ENCODE results near the gene UNC5C.

The UNC5C gene

GRCh38 chr4:95552942-95553550 lies 4.3 kb upstream of the UNC5C start:
- H3K4me3 Mint-ChIP-seq = no peak overlapping the region
- ATAC-seq (replicated peaks) (no peak), DNase-seq (no peak)
- H3K4me1 Mint-ChIP-seq (ENCODE audit: low read depth in 2 of 2) = no peaks in the 10 kb centered on the region
- H3K27me3 Mint-ChIP-seq = peaks cover 0 to 20% of the 10 kb centered on the region in 2 donors
- H3K9me3 Mint-ChIP-seq = peaks cover 0 to 4% of the 10 kb centered on the region in 2 donors
- H3K36me3 Mint-ChIP-seq (ENCODE audit: insufficient read depth) = no peaks in the 10 kb centered on the region
- no peak overlapping the region for H3K27ac Mint-ChIP-seq

- no peak overlapping the region for H3K4me3 Mint-ChIP-seq
- H3K27me3 Mint-ChIP-seq = peaks cover 0 to 33% of the 10 kb centered on the region in 2 donors
- no peaks in the 10 kb centered on the region for H3K4me1 Mint-ChIP-seq (ENCODE audit: low read depth in 2 of 2)
- no peak overlapping the region for H3K27ac Mint-ChIP-seq
- peaks cover 0 to 4% of the 10 kb centered on the region in 2 donors for H3K9me3 Mint-ChIP-seq
- no peaks in the 10 kb centered on the region for H3K36me3 Mint-ChIP-seq (ENCODE audit: insufficient read depth)
- DNase-seq (no peak), ATAC-seq (replicated peaks) (no peak)
Observed at GRCh38 chr4:95551653-95552052, 2.9 kb upstream of the UNC5C start.

GRCh38 chr4:95550115-95550987 lies 1.6 kb upstream of the UNC5C start:
- peaks cover 0 to 6% of the 10 kb centered on the region in 2 donors for H3K9me3 Mint-ChIP-seq
- H3K27me3 Mint-ChIP-seq = peaks cover 0 to 33% of the 10 kb centered on the region in 2 donors
- no peak overlapping the region for H3K4me3 Mint-ChIP-seq
- H3K27ac Mint-ChIP-seq = no peak overlapping the region
- no peaks in the 10 kb centered on the region for H3K4me1 Mint-ChIP-seq (ENCODE audit: low read depth in 2 of 2)
- DNase-seq (no peak), ATAC-seq (replicated peaks) (no peak)
- H3K36me3 Mint-ChIP-seq (ENCODE audit: insufficient read depth) = no peaks in the 10 kb centered on the region

- ATAC-seq (replicated peaks) = no peak
- Mint-ChIP-seq H3K36me3 (ENCODE audit: insufficient read depth) (no peaks in the 10 kb centered on the region), H3K27me3 (peaks cover 0 to 33% of the 10 kb centered on the region in 2 donors), H3K27ac (no peak overlapping the region), H3K4me1 (ENCODE audit: low read depth in 2 of 2) (no peaks in the 10 kb centered on the region), H3K9me3 (peaks cover 0 to 5% of the 10 kb centered on the region in 2 donors), H3K4me3 (peak overlapping the region in 1 of 2 donors; percentile 12)
- no peak for DNase-seq
Observed at GRCh38 chr4:95549246-95550114, 707 bp upstream of the UNC5C start.

- Mint-ChIP-seq H3K4me1 (ENCODE audit: low read depth in 2 of 2) (no peaks in the 10 kb centered on the region), H3K9me3 (peaks cover 0 to 2% of the 10 kb centered on the region in 2 donors), H3K36me3 (ENCODE audit: insufficient read depth) (no peaks in the 10 kb centered on the region), H3K27ac (no peak overlapping the region), H3K4me3 (peak overlapping the region in 1 of 2 donors; percentile 12), H3K27me3 (peaks cover 0 to 33% of the 10 kb centered on the region in 2 donors)
- DNase-seq = no peak
- no peak for ATAC-seq (replicated peaks)
Observed at GRCh38 chr4:95547715-95548471, 880 bp downstream of the UNC5C start.

GRCh38 chr4:95546866-95547714 lies 1.7 kb downstream of the UNC5C start:
- no peaks in the 10 kb centered on the region for H3K4me1 Mint-ChIP-seq (ENCODE audit: low read depth in 2 of 2)
- H3K9me3 Mint-ChIP-seq = peaks cover 0 to 2% of the 10 kb centered on the region in 2 donors
- H3K27me3 Mint-ChIP-seq = peaks cover 0 to 33% of the 10 kb centered on the region in 2 donors
- ATAC-seq (replicated peaks) (no peak), DNase-seq (no peak)
- no peaks in the 10 kb centered on the region for H3K36me3 Mint-ChIP-seq (ENCODE audit: insufficient read depth)
- H3K27ac Mint-ChIP-seq = no peak overlapping the region
- no peak overlapping the region for H3K4me3 Mint-ChIP-seq

- Mint-ChIP-seq H3K27me3 (peaks cover 0 to 33% of the 10 kb centered on the region in 2 donors), H3K27ac (no peak overlapping the region), H3K36me3 (ENCODE audit: insufficient read depth) (no peaks in the 10 kb centered on the region), H3K4me1 (ENCODE audit: low read depth in 2 of 2) (no peaks in the 10 kb centered on the region), H3K4me3 (no peak overlapping the region), H3K9me3 (peaks cover 0 to 2% of the 10 kb centered on the region in 2 donors)
- DNase-seq = no peak
- no peak for ATAC-seq (replicated peaks)
Observed at GRCh38 chr4:95546221-95546620, 2.6 kb downstream of the UNC5C start.

- Mint-ChIP-seq H3K27ac (no peak overlapping the region), H3K36me3 (ENCODE audit: insufficient read depth) (no peaks in the 10 kb centered on the region), H3K27me3 (peaks cover 0 to 31% of the 10 kb centered on the region in 2 donors), H3K4me1 (ENCODE audit: low read depth in 2 of 2) (no peaks in the 10 kb centered on the region), H3K4me3 (no peak overlapping the region), H3K9me3 (peaks cover 0 to 2% of the 10 kb centered on the region in 2 donors)
- DNase-seq = no peak
- ATAC-seq (replicated peaks) = no peak
Observed at GRCh38 chr4:95545546-95545945, 3.2 kb downstream of the UNC5C start.

- no peak for DNase-seq
- no peaks in the 10 kb centered on the region for H3K4me1 Mint-ChIP-seq (ENCODE audit: low read depth in 2 of 2)
- no peak overlapping the region for H3K4me3 Mint-ChIP-seq
- H3K36me3 Mint-ChIP-seq (ENCODE audit: insufficient read depth) = no peaks in the 10 kb centered on the region
- peaks cover 0 to 21% of the 10 kb centered on the region in 2 donors for H3K27me3 Mint-ChIP-seq
- ATAC-seq (replicated peaks) = no peak
- H3K9me3 Mint-ChIP-seq = peaks cover 0 to 2% of the 10 kb centered on the region in 2 donors
- no peak overlapping the region for H3K27ac Mint-ChIP-seq
Observed at GRCh38 chr4:95544113-95545103, 4.4 kb downstream of the UNC5C start.

- Mint-ChIP-seq H3K27me3 (peaks cover 0 to 2% of the 10 kb centered on the region in 2 donors), H3K36me3 (ENCODE audit: insufficient read depth) (peaks cover 2% of the 10 kb centered on the region), H3K27ac (no peak overlapping the region), H3K4me3 (no peak overlapping the region), H3K4me1 (ENCODE audit: low read depth in 2 of 2) (no peaks in the 10 kb centered on the region), H3K9me3 (peaks cover 0 to 2% of the 10 kb centered on the region in 2 donors)
- ATAC-seq (replicated peaks) (no peak), DNase-seq (no peak)
Observed at GRCh38 chr4:95541889-95542607, 6.7 kb downstream of the UNC5C start.

- H3K4me1 Mint-ChIP-seq (ENCODE audit: low read depth in 2 of 2) = no peaks in the 10 kb centered on the region
- H3K27me3 Mint-ChIP-seq = no peaks in the 10 kb centered on the region
- H3K4me3 Mint-ChIP-seq = no peak overlapping the region
- DNase-seq (no peak), ATAC-seq (replicated peaks) (no peak)
- peaks cover 2% of the 10 kb centered on the region for H3K36me3 Mint-ChIP-seq (ENCODE audit: insufficient read depth)
- H3K9me3 Mint-ChIP-seq = peaks cover 0 to 2% of the 10 kb centered on the region in 2 donors
- no peak overlapping the region for H3K27ac Mint-ChIP-seq
Observed at GRCh38 chr4:95541094-95541493, 7.7 kb downstream of the UNC5C start.
